Epithelial cell of esophagus (primary cell): ENCODE data around the gene TNRC6B.

ENCODE experiments used
- DNase-seq: peaks from one replicate; pipeline ENCODE4 v3.0.0; 2010; ENCODE audit warnings: low read depth
- H3K4me3 ChIP-seq: 2 replicates; pipeline ENCODE4 v1.5.1; 2011; ENCODE audit warnings: mild to moderate bottlenecking, low read length, control low read depth
- TF ChIP-seq, protein P1 (sequence below): IDR thresholded peaks from 2 replicates; pipeline ENCODE4 v1.5.1; 2011; ENCODE audit warnings: low read depth, mild to moderate bottlenecking, low read length, control low read depth, inconsistent platforms; ENCODE audit not compliant: insufficient read depth; ENCODE audit errors: missing control alignments

TNRC6B gene

DNA sequence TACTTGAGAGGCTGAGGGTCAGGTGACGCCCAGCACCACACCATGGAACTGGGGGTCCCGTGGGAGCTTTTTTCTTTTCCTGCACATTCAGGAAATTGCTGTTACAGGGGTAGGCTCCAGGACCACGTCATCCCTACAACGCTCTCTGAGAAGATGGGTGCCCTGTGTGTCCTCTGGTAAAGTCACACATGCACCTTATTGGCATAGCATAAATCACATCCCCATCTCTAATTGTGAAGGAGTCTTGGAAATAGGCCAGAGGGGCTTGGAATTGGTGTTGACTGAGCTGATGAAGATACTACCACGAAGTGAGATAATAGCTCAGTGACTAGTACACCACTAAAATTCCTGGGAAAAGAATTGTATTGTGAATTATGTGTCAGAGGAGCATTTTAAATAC lies 57.6 kb downstream of the TNRC6B start:
- H3K4me3 ChIP-seq: no peak overlapping the region
- TF ChIP-seq, protein P1, sequence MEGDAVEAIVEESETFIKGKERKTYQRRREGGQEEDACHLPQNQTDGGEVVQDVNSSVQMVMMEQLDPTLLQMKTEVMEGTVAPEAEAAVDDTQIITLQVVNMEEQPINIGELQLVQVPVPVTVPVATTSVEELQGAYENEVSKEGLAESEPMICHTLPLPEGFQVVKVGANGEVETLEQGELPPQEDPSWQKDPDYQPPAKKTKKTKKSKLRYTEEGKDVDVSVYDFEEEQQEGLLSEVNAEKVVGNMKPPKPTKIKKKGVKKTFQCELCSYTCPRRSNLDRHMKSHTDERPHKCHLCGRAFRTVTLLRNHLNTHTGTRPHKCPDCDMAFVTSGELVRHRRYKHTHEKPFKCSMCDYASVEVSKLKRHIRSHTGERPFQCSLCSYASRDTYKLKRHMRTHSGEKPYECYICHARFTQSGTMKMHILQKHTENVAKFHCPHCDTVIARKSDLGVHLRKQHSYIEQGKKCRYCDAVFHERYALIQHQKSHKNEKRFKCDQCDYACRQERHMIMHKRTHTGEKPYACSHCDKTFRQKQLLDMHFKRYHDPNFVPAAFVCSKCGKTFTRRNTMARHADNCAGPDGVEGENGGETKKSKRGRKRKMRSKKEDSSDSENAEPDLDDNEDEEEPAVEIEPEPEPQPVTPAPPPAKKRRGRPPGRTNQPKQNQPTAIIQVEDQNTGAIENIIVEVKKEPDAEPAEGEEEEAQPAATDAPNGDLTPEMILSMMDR: no peak
- DNase-seq: no peak

DNA sequence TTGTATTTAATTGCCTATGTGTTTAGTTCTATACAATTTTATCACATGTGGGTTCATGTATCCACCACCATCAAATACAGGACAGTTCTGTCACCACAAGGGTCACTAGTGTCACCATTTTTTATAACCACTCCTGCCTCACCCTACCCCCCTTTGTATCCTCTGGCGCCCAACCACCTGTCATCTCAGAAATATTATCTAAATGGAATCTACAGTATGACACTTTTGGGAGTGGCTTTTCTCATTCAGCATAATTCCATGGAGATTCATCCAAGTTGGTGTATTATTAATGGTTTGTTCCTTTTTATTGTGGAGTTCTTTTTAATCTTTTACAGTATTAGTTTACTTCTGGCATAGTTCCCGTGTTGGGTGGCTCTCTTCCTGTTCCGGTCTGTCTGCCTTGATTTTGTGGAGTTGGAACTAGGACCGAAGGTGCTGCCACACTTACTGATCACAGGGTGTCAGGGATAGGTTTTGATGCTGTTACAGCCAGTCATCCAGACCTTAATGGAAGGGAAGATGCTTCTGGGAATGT lies 58.5 kb downstream of the TNRC6B start:
- no peak overlapping the region for H3K4me3 ChIP-seq
- TF ChIP-seq, protein P1: no peak

DNA sequence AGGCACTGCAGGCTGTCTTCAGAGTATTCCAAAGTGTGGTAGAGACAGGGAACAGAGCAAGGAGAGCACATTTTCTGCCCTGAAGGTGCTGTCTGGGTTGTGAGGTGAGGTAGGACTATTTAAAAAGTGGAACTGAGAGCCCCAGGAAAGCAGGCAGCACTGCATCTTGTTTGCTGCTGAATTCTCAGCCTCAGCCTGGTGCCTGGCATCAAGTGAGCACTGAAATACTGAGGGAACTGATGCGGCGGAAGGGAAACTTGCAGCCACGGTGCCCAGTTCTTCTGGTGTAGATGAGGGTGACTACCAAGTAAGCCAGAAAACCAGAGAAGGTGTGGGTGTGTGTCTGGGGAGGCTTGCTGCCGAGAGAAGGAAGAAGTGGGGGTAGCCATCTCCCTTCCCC lies 59.5 kb downstream of the TNRC6B start:
- no peak overlapping the region for H3K4me3 ChIP-seq
- TF ChIP-seq, protein P1: no peak
- DNase-seq: no peak

More for the DNA sequence above, 58.5 kb downstream of the TNRC6B start:
- no peak for DNase-seq

DNA sequence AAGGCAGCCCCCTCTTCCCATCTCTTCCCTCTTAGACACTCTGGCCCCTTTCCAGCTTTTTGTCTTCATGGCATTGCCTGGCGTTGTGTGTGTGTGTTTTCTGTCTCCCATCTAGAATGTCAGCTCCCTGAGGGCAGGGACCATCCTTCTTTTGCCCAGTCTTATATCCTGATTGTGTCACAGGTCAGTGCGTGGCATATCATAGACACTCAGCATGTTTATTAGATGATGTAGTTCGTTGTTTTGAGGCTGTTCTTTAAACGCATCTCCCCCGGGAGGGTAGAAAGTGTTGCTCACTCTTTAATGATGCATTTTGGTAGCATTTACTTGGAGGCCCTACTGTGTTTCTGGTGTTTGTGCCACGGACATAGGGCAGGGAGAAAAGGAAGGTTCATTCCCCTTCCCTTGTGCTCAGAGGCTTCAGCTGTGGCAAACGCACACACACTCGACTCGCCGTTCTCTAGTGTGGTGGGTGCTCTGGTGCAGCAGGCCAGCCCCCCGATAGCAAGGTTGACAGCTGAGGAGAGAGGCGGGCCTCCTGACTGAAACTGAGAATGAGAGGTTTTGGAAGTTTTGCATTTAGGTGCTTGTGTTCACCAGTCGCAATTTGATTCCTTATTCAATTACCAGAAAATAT lies 60.2 kb downstream of the TNRC6B start:
- no peak overlapping the region for H3K4me3 ChIP-seq
- no peak for DNase-seq
- TF ChIP-seq, protein P1: no peak

DNA sequence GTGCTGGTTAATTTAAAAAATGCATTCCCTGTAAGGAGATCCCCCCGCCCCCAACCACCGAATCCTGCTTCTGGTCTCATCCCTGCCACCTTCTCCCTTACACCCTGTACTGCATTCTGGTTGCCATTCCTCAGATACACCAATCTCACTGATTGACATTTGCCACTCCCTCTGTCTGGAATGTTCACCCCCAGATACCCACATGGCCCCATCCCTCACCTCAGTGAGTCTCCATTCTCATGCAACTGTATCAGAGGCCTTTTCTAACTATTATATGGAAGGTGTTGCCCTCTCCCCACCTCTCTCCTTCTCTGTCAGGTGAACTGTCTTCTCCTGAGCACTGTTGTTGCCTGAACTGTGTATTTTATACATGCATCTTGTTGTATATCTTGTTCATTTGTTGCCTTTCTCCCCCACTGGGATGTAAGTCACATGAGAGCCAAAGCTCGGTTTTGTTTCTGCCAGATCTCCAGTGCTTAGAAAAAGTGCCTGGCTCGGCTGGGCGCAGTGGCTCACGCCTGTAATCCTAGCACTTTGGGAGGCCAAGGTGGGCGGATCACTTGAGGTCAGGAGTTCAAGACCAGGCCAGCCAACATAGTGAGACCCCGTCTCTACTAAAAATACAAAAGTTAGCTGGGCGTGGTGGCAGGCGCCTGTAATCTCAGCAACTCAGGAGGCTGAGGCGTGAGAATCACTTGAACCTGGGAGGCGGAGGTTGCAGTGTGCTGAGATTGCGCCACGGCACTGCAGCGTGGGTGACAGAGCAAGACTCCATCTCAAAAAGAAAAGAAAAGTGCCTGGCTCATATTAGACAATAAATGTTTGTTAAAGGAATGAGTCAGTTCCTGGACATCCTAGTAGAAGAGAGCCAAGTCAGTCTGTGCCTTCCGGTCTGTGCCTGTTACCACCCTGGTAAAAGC lies 61.0 kb downstream of the TNRC6B start:
- H3K4me3 ChIP-seq: no peak overlapping the region
- TF ChIP-seq, protein P1: no peak
- peak; percentile 89 for DNase-seq

DNA sequence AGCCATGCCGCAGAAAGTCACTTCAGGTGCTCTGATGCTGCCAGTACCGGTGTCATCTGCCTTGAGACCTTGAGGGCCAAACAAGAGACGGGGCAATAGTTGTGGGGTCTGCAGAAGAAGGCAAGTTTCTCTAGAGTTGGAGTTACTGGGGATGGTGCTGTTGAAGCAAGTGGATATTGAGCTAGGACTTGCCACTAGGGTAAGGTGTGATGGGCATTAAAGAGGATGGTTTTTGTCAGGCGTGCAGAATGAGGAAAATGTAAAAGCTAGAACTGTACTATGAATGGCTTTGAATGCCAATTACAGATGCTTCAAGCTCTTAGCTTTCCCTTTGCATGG lies 61.6 kb downstream of the TNRC6B start:
- no peak overlapping the region for H3K4me3 ChIP-seq
- TF ChIP-seq, protein P1: no peak
- DNase-seq: no peak
